ENCODE results near the gene PHF2. TPM values are rescaled to one million over a fixed set of nuclear protein-coding genes. Genes with fewer than 3 reads are reported as not detected.

Gene PHF2
- total RNA-seq, 1 donor from 2014 or later, result 15.9 TPM

DNA sequence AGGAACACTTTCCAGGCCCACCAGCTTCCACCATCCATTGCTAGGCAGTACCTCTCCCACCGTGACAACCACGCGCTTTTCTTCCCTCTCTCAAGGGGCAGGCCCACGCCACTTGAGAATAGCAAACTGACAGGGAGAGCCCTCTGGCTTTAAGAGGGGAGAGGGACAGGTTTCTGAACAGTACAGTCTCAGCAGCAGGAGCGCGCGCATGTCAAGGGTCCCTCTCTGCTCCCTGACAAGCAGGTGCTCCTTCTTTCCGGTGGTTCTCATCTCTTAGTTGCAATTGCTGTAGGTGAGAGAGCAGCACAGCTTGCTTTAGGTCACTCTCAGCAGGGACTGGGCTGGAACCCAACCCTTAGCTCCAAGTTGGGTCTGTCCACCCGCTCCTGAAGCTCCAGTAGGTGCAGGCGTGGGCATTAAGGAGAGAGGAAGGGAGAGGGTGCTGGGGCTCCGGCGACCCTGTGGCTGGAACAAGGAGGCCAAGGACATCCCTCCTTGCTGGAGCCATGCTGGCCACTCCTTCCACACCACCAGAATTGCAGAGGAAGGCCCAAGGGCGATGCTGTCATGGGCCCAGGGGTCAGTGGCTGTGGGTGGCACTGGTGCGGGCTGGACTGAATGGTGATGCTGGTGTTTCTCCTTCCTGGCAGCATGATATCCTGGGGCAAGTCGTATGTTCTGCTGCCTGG is 9.0 kb upstream of the PHF2 start:
- peak; percentile 40 for DNase-seq (ENCODE audit: low read depth)

DNA sequence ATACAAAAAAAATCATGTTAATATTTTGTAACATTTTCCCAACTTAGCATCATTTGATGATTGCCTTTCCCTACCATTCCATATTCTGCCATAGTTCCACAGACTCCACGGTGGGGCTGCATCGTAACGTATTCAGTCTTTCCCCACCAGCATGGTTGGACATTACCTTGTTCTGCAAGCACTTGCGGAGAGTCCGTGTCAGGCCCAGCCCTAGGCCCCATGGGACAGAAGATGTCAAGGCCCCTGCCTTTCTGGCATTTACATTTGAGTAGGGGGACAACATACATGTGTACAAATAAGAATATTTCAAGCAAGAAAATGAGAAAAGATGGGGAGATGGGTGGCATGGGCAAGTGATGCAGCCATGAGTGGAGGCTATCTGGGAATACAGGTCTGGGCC is 8.2 kb upstream of the PHF2 start:
- DNase-seq (ENCODE audit: low read depth), result no peak

DNA sequence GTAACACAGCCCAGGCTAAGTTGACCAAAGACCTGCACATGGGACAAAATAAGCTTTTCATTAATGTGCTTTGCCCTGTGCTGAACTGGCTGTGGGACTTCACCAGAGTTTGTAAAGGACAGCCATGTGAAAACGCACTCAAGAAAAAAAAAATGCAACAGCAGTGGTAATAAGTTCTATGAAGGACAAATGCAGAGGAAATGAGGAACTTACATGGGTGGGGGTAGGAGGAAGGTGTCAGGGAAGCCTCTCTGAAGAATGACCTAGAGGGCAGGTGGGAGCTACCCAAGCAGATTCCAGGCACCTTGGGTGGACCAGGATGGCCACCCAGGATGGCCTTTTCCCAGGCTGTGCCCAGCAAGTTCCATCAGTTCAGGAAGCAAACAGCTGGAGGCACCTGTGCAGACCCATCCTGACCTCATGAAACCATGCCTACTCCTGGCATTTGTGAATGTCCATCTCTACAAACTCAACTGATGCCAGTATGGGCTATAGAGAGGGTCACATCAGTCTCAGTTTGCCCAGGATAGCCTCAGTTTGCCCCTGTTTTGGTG is 6.7 kb upstream of the PHF2 start:
- no peak for DNase-seq (ENCODE audit: low read depth)

DNA sequence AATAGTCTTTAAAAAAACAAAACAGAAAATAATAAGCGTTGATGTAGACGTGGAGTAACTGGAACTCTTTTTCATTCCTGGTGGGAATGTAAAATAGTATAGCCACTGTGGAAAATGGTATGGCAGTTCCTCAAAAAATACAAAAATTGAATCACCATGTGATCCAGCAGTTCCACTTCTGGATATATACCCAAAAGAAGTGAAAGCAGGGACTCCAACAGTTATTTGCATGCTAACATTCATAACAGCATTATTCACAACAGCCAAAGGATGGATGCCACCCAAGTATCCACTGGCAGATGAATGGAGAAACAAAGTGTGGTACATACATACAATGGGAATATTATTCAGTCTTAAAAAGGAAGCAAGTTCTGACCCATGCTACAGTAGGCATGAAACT is 4.2 kb upstream of the PHF2 start:
- DNase-seq (ENCODE audit: low read depth), result no peak

DNA sequence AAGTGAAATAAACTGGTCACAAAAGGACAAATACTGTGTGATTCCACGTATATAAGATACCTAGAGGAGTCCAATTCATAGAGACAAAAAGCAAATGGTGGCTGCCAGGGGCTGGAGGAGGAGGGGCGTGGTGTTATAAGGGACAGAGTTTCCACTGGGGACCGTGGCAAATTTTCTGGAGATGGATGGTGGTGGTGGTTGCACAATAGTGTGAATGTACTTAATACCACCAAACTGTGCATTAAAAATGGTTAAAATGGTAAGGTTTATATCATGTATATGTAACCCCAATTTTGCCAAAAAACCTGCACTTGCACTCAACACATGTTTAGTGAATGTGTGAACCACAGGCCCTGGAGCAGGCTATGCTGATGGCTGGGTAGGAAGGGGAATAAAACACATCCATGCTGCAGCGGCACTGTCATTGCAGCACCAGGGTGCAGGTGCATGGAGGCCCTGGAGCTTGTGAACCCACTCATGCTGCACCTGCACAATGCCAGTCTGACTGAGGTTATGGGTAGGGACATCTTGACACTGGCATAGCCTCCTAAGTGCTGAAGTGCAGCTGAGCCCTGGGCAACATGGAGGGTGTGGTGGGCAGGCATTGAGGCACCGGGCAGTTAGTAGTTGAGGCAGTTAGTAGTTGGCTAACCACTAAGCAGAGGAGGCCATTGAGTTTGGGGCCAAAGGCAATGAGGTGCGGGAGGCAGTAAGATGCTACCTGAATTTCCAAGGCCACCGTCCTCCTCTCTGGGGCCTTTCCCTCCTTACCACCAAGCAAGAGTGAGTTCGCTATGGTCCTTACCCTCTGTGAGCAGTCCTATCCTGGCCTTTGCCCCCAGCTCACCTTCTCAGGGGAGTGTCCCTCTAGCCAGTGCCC is 3.5 kb upstream of the PHF2 start:
- DNase-seq (ENCODE audit: low read depth), result no peak

DNA sequence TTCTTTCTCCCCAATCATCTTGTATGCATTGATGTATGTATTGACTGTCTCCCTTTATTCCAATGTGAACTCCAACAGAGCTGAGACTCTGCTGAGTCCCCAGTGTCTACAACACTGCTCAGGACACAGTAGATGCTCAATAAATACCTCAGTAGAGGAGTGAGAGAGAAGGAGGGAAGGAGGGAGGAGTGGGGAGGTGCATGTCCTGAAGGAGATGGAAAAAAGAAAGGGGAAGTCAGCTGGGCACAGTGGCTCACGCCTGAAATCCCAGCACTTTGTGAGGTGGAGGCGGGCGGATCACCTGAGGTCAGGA is 2.9 kb upstream of the PHF2 start:
- DNase-seq (ENCODE audit: low read depth), result no peak

DNA sequence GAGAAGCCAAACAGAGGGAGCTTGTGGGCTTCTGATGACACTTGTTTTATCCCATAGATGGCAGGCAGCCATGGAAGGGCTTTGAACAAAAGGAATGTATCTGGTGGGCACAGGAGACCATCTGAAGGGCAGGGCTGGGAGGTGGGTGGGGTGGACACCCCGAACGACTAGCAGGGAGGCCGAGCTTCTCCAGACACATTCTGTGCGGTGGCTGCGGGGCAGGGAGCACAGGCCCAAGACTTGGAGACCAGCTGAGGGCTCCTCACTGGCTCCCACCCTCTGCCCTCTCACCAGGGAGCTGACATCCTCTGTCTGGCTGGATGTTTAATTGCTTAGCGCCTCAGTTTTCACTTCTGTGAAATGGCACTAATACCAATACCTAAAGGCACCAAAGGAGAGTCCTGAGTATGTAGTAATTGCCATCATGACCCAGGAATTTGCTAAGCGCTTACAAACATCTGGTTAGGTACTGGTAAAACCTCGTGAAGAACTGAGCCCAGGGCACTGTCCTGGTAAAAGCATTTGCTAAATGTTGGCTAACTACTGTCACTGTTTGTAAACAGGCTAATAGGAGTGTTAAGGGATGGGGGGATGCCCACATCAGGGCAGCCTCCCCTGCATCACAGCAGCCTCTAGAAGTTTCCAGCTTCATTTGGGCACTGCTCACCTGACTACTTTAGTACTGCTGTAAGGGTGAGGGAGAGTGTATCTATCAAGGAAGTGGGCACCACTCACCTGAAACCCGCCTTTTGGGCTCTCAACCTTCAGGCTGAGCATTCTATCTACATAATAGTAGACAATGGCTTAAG is 2.1 kb upstream of the PHF2 start:
- no peak for DNase-seq (ENCODE audit: low read depth)

DNA sequence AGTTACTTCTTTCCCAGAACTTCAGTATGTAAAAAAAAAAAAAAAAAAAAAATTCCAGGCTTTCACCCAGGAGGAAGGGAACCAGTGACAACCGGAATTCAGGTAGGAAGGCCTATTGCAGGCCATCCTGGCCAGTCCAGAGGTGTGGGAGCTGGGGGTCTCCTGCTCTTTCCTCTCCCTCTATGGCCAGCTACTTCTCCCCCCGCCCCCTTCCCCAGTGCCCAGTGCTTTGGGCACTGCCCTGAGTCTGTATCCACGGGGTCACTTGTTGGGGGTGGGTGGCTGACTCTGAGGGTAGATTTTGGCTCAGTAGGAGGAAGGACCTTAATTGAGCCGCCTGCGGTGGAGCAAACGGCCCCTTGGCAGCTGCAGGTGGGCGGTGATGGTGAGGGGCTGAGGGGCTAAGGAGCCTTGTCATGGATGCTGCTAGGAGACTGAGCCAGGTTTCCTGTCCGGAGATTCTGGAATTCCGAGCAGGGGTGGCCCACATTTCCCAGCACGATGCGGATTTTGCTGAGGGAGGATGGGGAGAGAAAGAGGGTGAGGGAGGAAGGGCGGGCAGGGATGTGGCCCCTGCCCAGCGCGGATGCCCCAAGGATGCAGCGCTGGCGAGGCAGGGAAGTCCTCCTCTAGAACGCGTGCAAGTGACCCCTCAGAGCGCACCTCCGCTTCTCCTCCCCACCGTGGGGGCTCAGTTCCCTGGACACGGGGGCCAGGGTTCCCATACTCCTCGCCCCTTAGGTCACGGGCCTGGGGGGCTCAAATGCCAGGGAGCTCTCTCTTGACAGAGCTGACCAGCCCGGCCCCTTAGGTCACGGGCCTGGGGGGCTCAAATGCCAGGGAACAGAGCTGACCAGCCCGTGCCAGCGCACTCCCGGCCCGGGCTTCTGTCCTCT is 1.2 kb upstream of the PHF2 start:
- DNase-seq (ENCODE audit: low read depth), result no peak

DNA sequence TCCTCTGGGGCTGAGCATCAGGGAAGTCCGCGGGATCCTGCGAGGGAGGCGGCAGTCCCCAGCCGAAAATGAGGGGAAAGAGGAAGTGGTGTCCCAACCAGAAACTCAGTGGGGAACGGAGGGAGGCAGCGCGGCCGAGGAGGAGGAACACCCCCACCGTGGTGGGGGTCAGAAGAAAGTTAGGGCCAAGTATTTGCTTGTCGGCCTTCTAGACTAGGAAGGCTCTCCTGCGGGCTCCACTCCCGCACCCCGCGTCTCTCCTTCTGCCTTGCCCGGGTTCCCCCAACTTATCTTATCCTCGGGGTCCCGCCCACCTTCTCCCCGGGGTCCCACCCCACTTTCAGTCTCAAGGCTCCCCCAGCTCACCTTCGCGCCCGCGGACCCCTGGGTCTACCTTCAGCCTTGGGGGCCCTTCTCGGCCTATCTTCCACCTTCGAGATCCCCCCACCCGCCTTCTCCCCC is 557 bp upstream of the PHF2 start:
- no peak for DNase-seq (ENCODE audit: low read depth)

DNA sequence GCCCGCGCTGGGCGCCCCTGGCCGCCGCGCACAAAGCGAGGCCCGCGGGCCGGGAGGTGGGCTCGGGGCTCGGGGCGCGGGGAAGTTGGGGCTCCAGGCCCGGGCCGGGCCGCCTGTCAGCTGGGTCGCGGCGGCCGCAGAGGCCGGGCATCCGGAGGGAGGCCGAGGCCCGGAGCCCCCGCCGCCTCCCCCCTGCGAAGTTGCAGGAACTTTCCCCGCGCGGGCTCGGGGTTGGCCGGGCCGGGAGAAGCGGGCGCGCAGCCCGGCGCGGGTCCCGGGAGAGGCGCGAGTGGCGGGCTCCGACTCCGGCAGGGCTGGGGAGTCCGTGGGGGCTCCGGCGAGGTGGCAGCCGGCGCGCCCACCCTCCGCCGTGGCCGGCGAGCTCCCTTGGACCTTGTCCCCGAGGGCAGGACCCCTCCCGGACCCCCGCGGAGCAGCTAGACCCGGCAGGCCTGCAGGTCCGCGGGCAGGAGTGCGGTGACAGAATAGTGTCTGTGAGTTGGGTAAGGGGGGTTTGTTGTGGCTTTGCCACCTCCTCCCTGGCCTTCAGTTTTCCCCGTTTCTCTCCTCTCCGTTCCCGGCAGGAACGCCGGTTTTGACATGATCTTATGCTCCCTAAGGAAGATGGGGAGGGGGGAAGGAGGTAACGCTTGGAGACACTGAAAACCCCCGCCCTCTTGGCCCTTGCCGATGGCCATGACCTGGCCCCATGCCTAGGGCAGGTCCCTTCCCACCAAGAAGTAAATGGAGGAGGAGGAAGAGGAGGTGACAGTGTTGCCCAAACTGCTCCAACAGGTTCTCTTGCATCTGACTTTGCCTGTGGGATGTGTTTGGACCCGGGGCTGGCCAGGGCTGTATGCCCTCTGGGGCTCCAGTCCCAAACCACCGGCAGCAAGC is 942 bp downstream of the PHF2 start:
- no peak for DNase-seq (ENCODE audit: low read depth)

DNA sequence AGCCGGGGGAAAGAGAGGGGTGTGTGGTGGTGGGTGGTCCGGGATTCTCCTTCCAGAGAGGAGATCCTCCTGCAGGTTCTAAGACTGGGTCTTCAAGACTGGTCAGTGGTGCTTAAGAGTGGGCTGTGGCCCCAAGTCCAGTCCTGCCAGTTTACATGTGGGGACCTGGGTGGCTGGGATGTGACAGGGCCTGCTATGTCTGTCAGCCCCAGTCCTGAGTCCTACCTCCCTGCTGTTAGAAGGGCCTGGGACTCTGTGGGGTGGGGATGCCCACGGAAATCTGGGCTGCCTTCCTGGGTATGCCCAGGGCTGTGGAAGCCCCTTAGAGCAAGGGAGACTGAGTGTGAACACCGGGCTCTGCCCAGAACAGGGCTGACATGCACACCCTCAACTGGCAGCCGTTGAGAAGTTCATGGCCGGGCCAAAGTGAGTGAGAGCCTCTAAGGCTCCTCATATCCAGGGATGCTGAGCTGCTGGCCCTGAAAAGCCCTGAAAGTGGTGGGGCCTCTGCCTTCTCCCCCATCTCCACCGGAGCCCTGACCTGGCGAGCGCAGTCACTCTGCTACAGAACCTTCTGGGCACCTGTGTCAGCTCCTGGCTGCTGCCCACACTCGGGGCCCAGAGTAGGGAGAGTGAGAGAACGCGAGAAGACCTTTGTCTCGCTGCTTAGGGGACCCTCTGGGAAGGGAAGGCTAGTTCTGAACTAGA is 1.7 kb downstream of the PHF2 start:
- DNase-seq (ENCODE audit: low read depth), result no peak

DNA sequence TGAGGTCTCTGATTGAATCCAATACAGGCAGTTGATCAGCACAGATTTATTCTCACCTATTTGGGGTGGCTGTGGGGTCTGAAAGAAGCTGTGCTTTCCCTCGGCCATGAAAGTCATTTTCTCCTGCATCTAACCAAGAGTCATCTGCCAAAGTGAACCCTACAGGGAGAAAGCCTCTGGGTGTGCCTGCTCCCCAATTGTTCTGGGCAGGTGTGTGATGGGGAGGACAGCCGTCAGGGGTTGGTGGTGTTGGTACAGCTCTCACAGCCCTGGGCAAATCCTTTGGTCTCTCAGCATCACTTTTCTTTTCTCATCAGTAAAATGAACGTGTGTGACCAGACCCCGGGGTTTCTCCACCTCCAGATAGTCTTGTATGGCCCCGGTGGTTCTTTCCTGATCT is 2.5 kb downstream of the PHF2 start:
- no peak for DNase-seq (ENCODE audit: low read depth)

DNA sequence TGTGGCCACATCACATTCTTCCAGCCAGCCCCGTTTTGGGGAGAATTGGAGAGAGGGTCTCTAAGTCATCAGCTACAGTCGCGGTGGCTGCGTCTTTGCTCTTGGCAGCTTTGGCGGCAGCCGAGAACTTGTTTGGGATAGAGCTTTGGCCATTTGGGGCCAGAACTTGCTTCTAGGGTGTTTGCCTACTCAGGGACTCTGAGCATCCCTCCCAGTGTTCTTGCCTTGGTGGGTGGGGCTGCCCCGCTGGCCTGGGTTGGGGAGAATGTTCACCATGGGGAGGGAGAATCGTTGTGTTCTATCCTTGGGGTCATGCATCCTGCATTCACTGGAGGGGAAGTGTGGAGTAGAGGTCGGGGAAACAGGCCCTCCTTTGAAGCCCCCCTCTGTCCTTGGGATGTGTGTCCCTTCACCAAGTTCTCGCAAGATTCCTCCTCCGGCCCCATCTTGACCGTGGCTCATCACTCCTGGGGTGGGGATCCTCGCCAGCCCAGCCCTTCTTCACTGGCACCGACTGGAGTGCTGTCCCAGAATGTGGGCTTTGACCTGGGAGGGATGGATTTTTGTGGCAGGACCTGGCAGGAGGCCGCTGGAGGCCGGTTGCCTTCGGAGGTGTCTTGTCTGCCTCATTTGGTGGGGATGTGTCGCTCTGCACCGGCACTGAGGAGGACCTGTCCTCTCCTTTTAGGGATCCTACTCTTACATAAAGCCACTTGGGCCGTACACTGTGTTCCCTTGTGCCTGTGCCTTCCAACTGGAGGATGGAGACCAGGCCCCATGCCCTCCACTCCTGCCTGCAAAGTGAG is 3.5 kb downstream of the PHF2 start:
- DNase-seq (ENCODE audit: low read depth), result no peak

DNA sequence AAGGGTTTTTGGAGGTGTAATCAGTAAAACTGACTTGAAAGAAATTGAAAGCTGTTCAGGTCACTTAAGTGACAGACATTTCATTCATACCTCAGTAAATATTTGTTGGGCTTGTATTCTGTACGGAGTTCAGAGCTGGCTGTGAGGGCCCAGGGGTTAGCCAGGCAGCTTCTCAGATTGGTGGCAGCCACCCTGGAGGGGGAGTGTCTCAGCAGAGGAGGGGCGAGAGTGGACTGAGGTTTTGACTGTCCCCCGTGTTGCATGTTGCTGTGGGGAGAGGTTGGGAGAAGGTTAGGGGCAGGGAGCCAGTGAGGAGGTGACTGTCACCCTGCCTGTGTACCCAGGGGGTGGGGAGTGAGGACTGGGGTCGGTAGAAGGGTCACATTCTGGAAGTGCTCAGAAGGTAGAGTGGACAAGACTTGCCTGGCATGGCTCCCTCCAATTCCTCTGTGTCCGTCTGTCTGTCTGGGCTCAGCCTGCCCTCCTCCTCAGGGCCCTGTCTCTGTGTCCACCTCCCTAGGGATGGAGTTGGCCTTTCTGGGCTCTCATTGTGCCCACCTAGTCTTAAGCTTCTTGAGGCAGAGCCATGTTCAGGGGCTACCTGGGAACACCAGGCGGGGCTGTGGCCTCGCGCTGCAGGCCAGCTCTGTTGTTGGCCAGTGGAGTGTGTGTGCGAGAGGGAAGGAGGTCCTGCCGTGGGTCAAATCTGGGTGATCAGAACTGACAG is 4.4 kb downstream of the PHF2 start:
- no peak for DNase-seq (ENCODE audit: low read depth)

DNA sequence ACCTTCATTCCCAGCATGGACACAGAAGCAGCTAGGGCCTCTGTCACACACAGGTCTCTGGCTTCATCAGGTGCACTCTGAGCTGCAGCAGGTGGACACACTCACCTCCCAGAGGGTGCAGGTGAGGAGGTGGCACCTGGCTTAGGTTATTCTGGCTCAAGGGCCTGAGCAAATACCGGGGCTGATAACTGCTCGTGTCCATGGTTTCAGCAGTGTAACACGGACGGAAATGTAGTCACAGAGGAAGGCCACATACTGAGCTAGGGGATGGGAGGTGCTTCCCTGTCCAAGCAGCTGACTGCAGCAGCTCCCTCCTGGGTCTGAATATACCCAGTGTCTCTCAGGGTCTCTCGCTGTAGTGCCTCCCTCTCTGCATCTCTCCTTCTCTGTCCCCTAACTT is 5.7 kb downstream of the PHF2 start:
- DNase-seq (ENCODE audit: low read depth), result no peak

DNA sequence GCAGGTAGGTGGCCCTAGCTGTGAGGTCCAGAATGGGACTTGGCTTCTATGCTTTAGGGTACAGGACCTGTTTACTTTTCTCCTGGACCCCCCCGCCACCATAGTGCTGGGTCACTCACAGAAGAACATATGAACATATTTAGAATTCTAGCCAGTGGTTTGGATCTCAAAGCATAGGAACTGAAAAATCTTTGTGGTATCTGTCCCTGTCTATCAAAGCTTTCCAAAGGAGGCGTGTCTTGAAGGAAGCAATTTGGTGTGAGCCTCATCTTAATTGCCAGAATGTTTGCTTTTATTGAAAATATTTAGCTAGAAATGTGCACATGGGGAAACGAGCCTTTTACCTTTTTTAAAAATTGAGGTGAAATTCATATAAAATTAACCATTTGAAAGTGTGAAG is 6.2 kb downstream of the PHF2 start:
- peak; percentile 48 for DNase-seq (ENCODE audit: low read depth)

DNA sequence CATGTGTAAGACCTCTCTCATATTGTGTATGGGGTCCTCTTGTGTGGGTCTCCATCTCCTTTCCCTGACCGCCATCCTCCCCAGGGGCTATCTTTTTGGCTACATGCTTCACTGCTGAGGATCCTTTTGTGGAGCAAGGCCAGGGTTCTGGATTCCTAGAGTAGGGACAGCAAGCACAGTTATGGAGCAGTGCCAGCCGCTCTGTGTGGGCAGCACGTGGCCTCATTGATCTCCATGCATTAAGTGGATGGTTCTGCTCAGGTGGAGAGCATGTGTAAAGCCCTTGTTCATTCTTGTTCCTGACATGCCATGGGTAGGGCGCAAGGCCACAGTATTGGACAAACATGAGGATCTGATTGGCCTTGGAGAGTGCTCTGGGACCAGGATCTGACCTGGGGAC is 8.9 kb downstream of the PHF2 start:
- no peak for DNase-seq (ENCODE audit: low read depth)
